HEK293 (cell line): ENCODE data around the gene FLRT2.

Experiments
- CTCF ChIA-PET: fragments of 350-600 bp; formaldehyde crosslinking; extraction: SDS; loops from one replicate; lab custom pipeline; 2021; ENCODE audit warnings: antibody characterized with exemption; lab: Yijun Ruan, JAX
- POLR2A ChIA-PET: fragments of 300-600 bp; formaldehyde crosslinking; extraction: SDS; loops from one replicate; lab custom pipeline; 2020; ENCODE audit warnings: antibody characterized with exemption, inconsistent platforms; lab: Yijun Ruan, JAX
- H3K27ac ChIP-seq: fragments of 200-500 bp; sonication (Bioruptor generic); 2 replicates; pipeline ENCODE4 v1.5.1; 2014; ENCODE audit warnings: low read depth, low read length, control low read depth, inconsistent platforms; ENCODE audit errors: extremely low read depth
- H3K36me3 ChIP-seq, 2 experiments: fragments of 200-500 bp in 1 of 2; sonication (Bioruptor generic) in 1 of 2; 1 replicate in 1 of 2; 2 replicates in 1 of 2; pipeline ENCODE4 v1.5.1; 2014 to 2017; ENCODE audit warnings: inconsistent platforms in 2 of 2, low read length in 2 of 2; ENCODE audit not compliant: control insufficient read depth in 2 of 2, insufficient read depth in 1 of 2
- H3K4me1 ChIP-seq: fragments of 200-500 bp; sonication (Bioruptor generic); 2 replicates; pipeline ENCODE4 v1.5.1; 2014; ENCODE audit warnings: mild to moderate bottlenecking, low read length, inconsistent platforms; ENCODE audit not compliant: control insufficient read depth, insufficient read depth
- H3K4me3 ChIP-seq: 2 replicates; pipeline ENCODE4 v1.5.1; 2011; ENCODE audit warnings: low read depth, mild to moderate bottlenecking, control low read depth, low read length, moderate library complexity
- H3K9me3 ChIP-seq: fragments of 200-500 bp; sonication (Bioruptor generic); 2 replicates; pipeline ENCODE4 v1.5.1; 2014; ENCODE audit warnings: low read depth, low read length, inconsistent platforms; ENCODE audit not compliant: control insufficient read depth, insufficient read depth
- IKZF3 ChIP-seq: fragments of 450-650 bp; IDR thresholded peaks from 2 replicates; pipeline ENCODE4 v1.5.0; 2018; ENCODE audit warnings: missing biosample characterization, mild to moderate bottlenecking, missing genetic modification characterization, moderate library complexity
- ZNF169 ChIP-seq: fragments of 450-650 bp; formaldehyde crosslinking; IDR thresholded peaks from 2 replicates; pipeline ENCODE4 v1.5.1; 2016; ENCODE audit warnings: missing biosample characterization, missing genetic modification characterization
- ZNF302 ChIP-seq: fragments of 450-650 bp; formaldehyde crosslinking; IDR thresholded peaks from 2 replicates; pipeline ENCODE4 v1.5.1; 2016; ENCODE audit warnings: missing biosample characterization, missing genetic modification characterization, low read depth
- ZNF362 ChIP-seq: fragments of 450-650 bp; formaldehyde crosslinking; IDR thresholded peaks from 2 replicates; pipeline ENCODE4 v1.5.1; 2016; ENCODE audit warnings: missing biosample characterization, missing genetic modification characterization
- ZNF48 ChIP-seq: fragments of 450-650 bp; formaldehyde crosslinking; IDR thresholded peaks from 2 replicates; pipeline ENCODE4 v1.5.1; 2016; ENCODE audit warnings: missing biosample characterization, missing genetic modification characterization
- ZNF555 ChIP-seq: fragments of 450-650 bp; formaldehyde crosslinking; conservative IDR thresholded peaks from 2 replicates; pipeline ENCODE4 v1.5.1; 2017; ENCODE audit warnings: missing biosample characterization, mild to moderate bottlenecking, missing genetic modification characterization, inconsistent platforms
- ZNF571 ChIP-seq: fragments of 450-650 bp; formaldehyde crosslinking; IDR thresholded peaks from 2 replicates; pipeline ENCODE4 v1.5.0; 2017; ENCODE audit warnings: missing biosample characterization, missing genetic modification characterization
- ZNF629 ChIP-seq: fragments of 450-650 bp; formaldehyde crosslinking; IDR thresholded peaks from 2 replicates; pipeline ENCODE4 v1.5.1; 2017; ENCODE audit warnings: missing biosample characterization, missing genetic modification characterization
- ZNF645 ChIP-seq: fragments of 450-650 bp; formaldehyde crosslinking; IDR thresholded peaks from 2 replicates; pipeline ENCODE4; 2016; ENCODE audit warnings: missing biosample characterization, missing genetic modification characterization
- ZNF654 ChIP-seq: fragments of 450-650 bp; formaldehyde crosslinking; IDR thresholded peaks from 2 replicates; pipeline ENCODE4 v1.5.1; 2016; ENCODE audit warnings: low read depth, missing biosample characterization, missing genetic modification characterization
- ZNF660 ChIP-seq: fragments of 450-650 bp; IDR thresholded peaks from 2 replicates; pipeline ENCODE4 v1.5.1; 2018; ENCODE audit warnings: missing biosample characterization, mild to moderate bottlenecking, missing genetic modification characterization
- TF ChIP-seq, protein P1 (sequence below): fragments of 450-650 bp; formaldehyde crosslinking; IDR thresholded peaks from 2 replicates; pipeline ENCODE4 v1.5.1; 2016; ENCODE audit warnings: missing biosample characterization, missing genetic modification characterization
- TF ChIP-seq, protein P2 (sequence below): fragments of 450-650 bp; formaldehyde crosslinking; IDR thresholded peaks from 2 replicates; pipeline ENCODE4 v1.5.1; 2016; ENCODE audit warnings: missing biosample characterization, missing genetic modification characterization
- TF ChIP-seq, protein P3 (sequence below): fragments of 450-650 bp; formaldehyde crosslinking; IDR thresholded peaks from 2 replicates; pipeline ENCODE4 v1.5.1; 2016; ENCODE audit warnings: missing biosample characterization, missing genetic modification characterization
- TF ChIP-seq, protein P4 (sequence below): fragments of 450-650 bp; formaldehyde crosslinking; IDR thresholded peaks from 2 replicates; pipeline ENCODE4 v1.5.1; 2016; ENCODE audit warnings: missing biosample characterization, missing genetic modification characterization
- TF ChIP-seq, protein P5 (sequence below): fragments of 450-650 bp; formaldehyde crosslinking; conservative IDR thresholded peaks from 2 replicates; pipeline ENCODE4 v1.5.1; 2016; ENCODE audit warnings: low read depth, missing biosample characterization, missing genetic modification characterization

The FLRT2 gene

DNA sequence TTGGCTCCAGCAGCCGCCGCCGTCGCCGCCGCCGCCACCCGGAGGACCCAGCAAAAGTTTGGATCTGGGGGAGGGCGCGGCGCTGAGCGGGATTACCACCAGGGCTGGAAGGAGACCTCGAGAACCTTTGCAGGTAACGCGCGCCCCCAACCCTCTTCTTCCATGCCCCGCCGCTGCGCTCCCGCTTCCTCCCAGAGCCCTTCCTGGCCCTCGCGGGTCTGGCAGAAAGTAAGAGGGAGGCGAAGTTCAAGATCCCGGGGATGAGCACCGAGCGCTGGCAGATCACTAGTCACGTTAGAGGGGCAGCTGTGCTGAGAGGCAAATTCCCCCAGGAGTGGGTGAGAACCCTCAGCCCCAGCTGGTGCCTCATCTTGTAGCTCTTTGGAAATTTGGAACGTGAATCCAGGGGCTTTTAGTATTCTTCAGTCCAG lies 3.9 kb downstream of the FLRT2 start:
- Histone ChIP-seq H3K9me3 (no peaks in the 10 kb centered on the region), H3K27ac (peak overlapping the region; percentile 95), H3K4me1 (peaks cover 17% of the 10 kb centered on the region), H3K36me3 (no peaks in the 10 kb centered on the region), H3K4me3 (peak overlapping the region; percentile 94)
- ChIA-PET POLR2A (interaction anchor here (0.9 to 1.2 kb wide), 3 partner anchors 9 to 62 kb away, joined by 3 to 7 read pairs (median 3); no protein-coding TSS in a partner anchor), CTCF (interaction anchor here (0.6 to 0.9 kb wide), 3 partner anchors 15 to 1246 kb away, joined by 3 to 6 read pairs (median 3); no protein-coding TSS in a partner anchor)
- TF ChIP-seq ZNF571 (tag by site-specific recombination) (no peak), ZNF654 (no peak), ZNF169 (tag by site-specific recombination) (no peak), ZNF555 (no peak), ZNF629 (tag by site-specific recombination) (no peak), ZNF660 (tag by site-specific recombination) (no peak), ZNF48 (tag by site-specific recombination) (no peak), IKZF3 (tag by site-specific recombination) (no peak), ZNF362 (tag by site-specific recombination) (no peak), ZNF302 (tag by site-specific recombination) (no peak), ZNF645 (no peak)
- TF ChIP-seq, protein P1, sequence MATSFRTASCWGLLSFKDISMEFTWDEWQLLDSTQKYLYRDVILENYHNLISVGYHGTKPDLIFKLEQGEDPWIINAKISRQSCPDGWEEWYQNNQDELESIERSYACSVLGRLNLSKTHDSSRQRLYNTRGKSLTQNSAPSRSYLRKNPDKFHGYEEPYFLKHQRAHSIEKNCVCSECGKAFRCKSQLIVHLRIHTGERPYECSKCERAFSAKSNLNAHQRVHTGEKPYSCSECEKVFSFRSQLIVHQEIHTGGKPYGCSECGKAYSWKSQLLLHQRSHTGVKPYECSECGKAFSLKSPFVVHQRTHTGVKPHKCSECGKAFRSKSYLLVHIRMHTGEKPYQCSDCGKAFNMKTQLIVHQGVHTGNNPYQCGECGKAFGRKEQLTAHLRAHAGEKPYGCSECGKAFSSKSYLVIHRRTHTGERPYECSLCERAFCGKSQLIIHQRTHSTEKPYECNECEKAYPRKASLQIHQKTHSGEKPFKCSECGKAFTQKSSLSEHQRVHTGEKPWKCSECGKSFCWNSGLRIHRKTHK (tag by site-specific recombination): no peak
- TF ChIP-seq, protein P2, sequence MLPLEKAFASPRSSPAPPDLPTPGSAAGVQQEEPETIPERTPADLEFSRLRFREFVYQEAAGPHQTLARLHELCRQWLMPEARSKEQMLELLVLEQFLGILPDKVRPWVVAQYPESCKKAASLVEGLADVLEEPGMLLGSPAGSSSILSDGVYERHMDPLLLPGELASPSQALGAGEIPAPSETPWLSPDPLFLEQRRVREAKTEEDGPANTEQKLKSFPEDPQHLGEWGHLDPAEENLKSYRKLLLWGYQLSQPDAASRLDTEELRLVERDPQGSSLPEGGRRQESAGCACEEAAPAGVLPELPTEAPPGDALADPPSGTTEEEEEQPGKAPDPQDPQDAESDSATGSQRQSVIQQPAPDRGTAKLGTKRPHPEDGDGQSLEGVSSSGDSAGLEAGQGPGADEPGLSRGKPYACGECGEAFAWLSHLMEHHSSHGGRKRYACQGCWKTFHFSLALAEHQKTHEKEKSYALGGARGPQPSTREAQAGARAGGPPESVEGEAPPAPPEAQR: no peak
- TF ChIP-seq, protein P3, sequence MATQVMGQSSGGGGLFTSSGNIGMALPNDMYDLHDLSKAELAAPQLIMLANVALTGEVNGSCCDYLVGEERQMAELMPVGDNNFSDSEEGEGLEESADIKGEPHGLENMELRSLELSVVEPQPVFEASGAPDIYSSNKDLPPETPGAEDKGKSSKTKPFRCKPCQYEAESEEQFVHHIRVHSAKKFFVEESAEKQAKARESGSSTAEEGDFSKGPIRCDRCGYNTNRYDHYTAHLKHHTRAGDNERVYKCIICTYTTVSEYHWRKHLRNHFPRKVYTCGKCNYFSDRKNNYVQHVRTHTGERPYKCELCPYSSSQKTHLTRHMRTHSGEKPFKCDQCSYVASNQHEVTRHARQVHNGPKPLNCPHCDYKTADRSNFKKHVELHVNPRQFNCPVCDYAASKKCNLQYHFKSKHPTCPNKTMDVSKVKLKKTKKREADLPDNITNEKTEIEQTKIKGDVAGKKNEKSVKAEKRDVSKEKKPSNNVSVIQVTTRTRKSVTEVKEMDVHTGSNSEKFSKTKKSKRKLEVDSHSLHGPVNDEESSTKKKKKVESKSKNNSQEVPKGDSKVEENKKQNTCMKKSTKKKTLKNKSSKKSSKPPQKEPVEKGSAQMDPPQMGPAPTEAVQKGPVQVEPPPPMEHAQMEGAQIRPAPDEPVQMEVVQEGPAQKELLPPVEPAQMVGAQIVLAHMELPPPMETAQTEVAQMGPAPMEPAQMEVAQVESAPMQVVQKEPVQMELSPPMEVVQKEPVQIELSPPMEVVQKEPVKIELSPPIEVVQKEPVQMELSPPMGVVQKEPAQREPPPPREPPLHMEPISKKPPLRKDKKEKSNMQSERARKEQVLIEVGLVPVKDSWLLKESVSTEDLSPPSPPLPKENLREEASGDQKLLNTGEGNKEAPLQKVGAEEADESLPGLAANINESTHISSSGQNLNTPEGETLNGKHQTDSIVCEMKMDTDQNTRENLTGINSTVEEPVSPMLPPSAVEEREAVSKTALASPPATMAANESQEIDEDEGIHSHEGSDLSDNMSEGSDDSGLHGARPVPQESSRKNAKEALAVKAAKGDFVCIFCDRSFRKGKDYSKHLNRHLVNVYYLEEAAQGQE (tag by site-specific recombination): no peak
- TF ChIP-seq, protein P4, sequence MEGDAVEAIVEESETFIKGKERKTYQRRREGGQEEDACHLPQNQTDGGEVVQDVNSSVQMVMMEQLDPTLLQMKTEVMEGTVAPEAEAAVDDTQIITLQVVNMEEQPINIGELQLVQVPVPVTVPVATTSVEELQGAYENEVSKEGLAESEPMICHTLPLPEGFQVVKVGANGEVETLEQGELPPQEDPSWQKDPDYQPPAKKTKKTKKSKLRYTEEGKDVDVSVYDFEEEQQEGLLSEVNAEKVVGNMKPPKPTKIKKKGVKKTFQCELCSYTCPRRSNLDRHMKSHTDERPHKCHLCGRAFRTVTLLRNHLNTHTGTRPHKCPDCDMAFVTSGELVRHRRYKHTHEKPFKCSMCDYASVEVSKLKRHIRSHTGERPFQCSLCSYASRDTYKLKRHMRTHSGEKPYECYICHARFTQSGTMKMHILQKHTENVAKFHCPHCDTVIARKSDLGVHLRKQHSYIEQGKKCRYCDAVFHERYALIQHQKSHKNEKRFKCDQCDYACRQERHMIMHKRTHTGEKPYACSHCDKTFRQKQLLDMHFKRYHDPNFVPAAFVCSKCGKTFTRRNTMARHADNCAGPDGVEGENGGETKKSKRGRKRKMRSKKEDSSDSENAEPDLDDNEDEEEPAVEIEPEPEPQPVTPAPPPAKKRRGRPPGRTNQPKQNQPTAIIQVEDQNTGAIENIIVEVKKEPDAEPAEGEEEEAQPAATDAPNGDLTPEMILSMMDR: no peak
- TF ChIP-seq, protein P5, sequence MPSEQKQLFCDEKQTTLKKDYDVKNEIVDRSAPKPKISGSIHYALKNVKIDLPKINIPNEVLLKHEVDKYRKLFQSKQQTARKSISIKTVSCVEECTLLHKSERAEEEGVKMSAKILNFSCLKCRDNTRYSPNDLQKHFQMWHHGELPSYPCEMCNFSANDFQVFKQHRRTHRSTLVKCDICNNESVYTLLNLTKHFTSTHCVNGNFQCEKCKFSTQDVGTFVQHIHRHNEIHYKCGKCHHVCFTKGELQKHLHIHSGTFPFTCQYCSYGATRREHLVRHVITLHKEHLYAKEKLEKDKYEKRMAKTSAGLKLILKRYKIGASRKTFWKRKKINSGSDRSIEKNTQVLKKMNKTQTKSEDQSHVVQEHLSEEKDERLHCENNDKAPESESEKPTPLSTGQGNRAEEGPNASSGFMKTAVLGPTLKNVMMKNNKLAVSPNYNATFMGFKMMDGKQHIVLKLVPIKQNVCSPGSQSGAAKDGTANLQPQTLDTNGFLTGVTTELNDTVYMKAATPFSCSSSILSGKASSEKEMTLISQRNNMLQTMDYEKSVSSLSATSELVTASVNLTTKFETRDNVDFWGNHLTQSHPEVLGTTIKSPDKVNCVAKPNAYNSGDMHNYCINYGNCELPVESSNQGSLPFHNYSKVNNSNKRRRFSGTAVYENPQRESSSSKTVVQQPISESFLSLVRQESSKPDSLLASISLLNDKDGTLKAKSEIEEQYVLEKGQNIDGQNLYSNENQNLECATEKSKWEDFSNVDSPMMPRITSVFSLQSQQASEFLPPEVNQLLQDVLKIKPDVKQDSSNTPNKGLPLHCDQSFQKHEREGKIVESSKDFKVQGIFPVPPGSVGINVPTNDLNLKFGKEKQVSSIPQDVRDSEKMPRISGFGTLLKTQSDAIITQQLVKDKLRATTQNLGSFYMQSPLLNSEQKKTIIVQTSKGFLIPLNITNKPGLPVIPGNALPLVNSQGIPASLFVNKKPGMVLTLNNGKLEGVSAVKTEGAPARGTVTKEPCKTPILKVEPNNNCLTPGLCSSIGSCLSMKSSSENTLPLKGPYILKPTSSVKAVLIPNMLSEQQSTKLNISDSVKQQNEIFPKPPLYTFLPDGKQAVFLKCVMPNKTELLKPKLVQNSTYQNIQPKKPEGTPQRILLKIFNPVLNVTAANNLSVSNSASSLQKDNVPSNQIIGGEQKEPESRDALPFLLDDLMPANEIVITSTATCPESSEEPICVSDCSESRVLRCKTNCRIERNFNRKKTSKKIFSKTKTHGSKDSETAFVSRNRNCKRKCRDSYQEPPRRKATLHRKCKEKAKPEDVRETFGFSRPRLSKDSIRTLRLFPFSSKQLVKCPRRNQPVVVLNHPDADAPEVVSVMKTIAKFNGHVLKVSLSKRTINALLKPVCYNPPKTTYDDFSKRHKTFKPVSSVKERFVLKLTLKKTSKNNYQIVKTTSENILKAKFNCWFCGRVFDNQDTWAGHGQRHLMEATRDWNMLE (tag by site-specific recombination): no peak
- TF ChIP-seq, all 188 proteins: peak for 0
